H1 (cell line): ENCODE data around the gene MFAP1.

Source experiments
- CTCF ChIP-seq, 3 experiments: IDR thresholded peaks; 1 replicate in 2 of 3; 2 replicates in 1 of 3; pipeline versions ENCODE4 v1.5.1 to v1.6.1; 2011; ENCODE audit warnings: low read length in 3 of 3, mild to moderate bottlenecking in 3 of 3, inconsistent platforms in 2 of 3, low read depth in 1 of 3, moderate library complexity in 1 of 3; ENCODE audit not compliant: insufficient read depth in 1 of 3; ENCODE audit errors: control extremely low read depth in 1 of 3
- RAD21 ChIP-seq, 2 experiments: IDR thresholded peaks in 1 of 2; conservative IDR thresholded peaks in 1 of 2; 2 replicates each; pipeline ENCODE4 v1.6.1; 2011; ENCODE audit warnings: low read depth in 2 of 2, low read length in 2 of 2, improper control_type of control experiment in 1 of 2, inconsistent platforms in 1 of 2, mild to moderate bottlenecking in 1 of 2, moderate library complexity in 1 of 2
- ZNF274 ChIP-seq: IDR thresholded peaks from 2 replicates; pipeline ENCODE4 v1.7.0; 2012; ENCODE audit warnings: low read length, borderline replicate concordance; ENCODE audit errors: extremely low read depth

- no peak for TF ChIP-seq CTCF (IDR thresholded peaks at IDR 0.05; ENCODE audit: control extremely low read depth in 1 of 3, insufficient read depth in 1 of 3, low read depth in 1 of 3, low read length in 3 of 3)
- no peak for TF ChIP-seq RAD21 (IDR thresholded peaks at IDR 0.05 in 1 of 2, conservative IDR thresholded peaks at IDR 0.05 in 1 of 2; ENCODE audit: low read depth in 2 of 2, low read length in 2 of 2)
- TF ChIP-seq ZNF274: no peak
Observed at GRCh38 chr15:43789409-43789808, 35.1 kb downstream of the MFAP1 start.
